Measurements from ENCODE around the gene PLA2G15. TPM values are rescaled to one million over a fixed set of nuclear protein-coding genes. Genes with fewer than 3 reads are reported as not detected.

The PLA2G15 gene
- total and polyA plus RNA-seq, 2 experiments from 2014 or later, result 3.1 to 14.8 TPM

GRCh38 chr16:68300734-68301459 is 55.7 kb downstream of the PLA2G15 start:
- peaks cover 85% of the 10 kb centered on the region for H3K36me3 Mint-ChIP-seq (ENCODE audit: low read depth)
- Histone ChIP-seq H4K20me1 (replicated peaks; ENCODE audit: insufficient read depth) (peaks cover 34% of the 10 kb centered on the region), H3K79me2 (replicated peaks; ENCODE audit: insufficient read depth) (no peaks in the 10 kb centered on the region), H3K9me2 (ENCODE audit: insufficient read depth) (no peaks in the 10 kb centered on the region), H3K27ac (ENCODE audit: low read depth) (no peak overlapping the region), H3K4me1 (ENCODE audit: insufficient read depth) (no peaks in the 10 kb centered on the region), H3K27me3 (ENCODE audit: insufficient read depth) (no peaks in the 10 kb centered on the region), H3K4me2 (no peak overlapping the region), H3K36me3 (ENCODE audit: insufficient read depth) (peaks cover 46% of the 10 kb centered on the region), H2AFZ (no peak overlapping the region), H3F3A (replicated peaks; ENCODE audit: low read depth) (peaks cover 18% of the 10 kb centered on the region; the same call in 1 of the 2 replicates), H3K4me3 (no peak overlapping the region)
- TF ChIP-seq NANOG (IDR thresholded peaks at IDR 0.05; ENCODE audit: borderline replicate concordance), result no peak
- H3K4me1 Mint-ChIP-seq, result peaks cover 2% of the 10 kb centered on the region; the same call in 1 of the 3 replicates
- H3K27ac Mint-ChIP-seq, result no peak overlapping the region
- ATAC-seq (no peak), DNase-seq (ENCODE audit: low spot score) (no peak)
- H3K9me3 Mint-ChIP-seq, result no peaks in the 10 kb centered on the region
- H3K4me3 Mint-ChIP-seq, result no peak overlapping the region
- peaks cover 2% of the 10 kb centered on the region for H3K27me3 Mint-ChIP-seq (ENCODE audit: insufficient read depth, low read depth, poor library complexity)

GRCh38 chr16:68306633-68307032 is 61.5 kb downstream of the PLA2G15 start:
- no peaks in the 10 kb centered on the region for H3K9me2 ChIP-seq (ENCODE audit: insufficient read depth)
- no peak for DNase-seq (ENCODE audit: low spot score)
- H3K4me3 Mint-ChIP-seq, result no peak overlapping the region
- no peak overlapping the region for H3K27ac ChIP-seq (ENCODE audit: low read depth)
- no peak overlapping the region for H3K4me3 ChIP-seq
- H2AFZ ChIP-seq, result no peak overlapping the region
- H3K4me1 ChIP-seq (ENCODE audit: insufficient read depth), result peaks cover 10% of the 10 kb centered on the region
- peaks cover 48% of the 10 kb centered on the region for H3K36me3 Mint-ChIP-seq (ENCODE audit: low read depth)
- H3K27me3 Mint-ChIP-seq (ENCODE audit: insufficient read depth, low read depth, poor library complexity), result peaks cover 3% of the 10 kb centered on the region
- H3K4me2 ChIP-seq, result no peak overlapping the region
- no peak for ATAC-seq
- H3K36me3 ChIP-seq (ENCODE audit: insufficient read depth), result peaks cover 53% of the 10 kb centered on the region
- peaks cover 27% of the 10 kb centered on the region for H4K20me1 ChIP-seq (replicated peaks; ENCODE audit: insufficient read depth)
- no peak overlapping the region for H3K27ac Mint-ChIP-seq
- peaks cover 36% of the 10 kb centered on the region for H3K79me2 ChIP-seq (replicated peaks; ENCODE audit: insufficient read depth)
- H3K27me3 ChIP-seq (ENCODE audit: insufficient read depth), result no peaks in the 10 kb centered on the region
- peaks cover 6% of the 10 kb centered on the region for H3K4me1 Mint-ChIP-seq
- peaks cover 17% of the 10 kb centered on the region for H3F3A ChIP-seq (replicated peaks; ENCODE audit: low read depth)
- H3K9me3 Mint-ChIP-seq, result no peaks in the 10 kb centered on the region
- TF ChIP-seq, protein P1, sequence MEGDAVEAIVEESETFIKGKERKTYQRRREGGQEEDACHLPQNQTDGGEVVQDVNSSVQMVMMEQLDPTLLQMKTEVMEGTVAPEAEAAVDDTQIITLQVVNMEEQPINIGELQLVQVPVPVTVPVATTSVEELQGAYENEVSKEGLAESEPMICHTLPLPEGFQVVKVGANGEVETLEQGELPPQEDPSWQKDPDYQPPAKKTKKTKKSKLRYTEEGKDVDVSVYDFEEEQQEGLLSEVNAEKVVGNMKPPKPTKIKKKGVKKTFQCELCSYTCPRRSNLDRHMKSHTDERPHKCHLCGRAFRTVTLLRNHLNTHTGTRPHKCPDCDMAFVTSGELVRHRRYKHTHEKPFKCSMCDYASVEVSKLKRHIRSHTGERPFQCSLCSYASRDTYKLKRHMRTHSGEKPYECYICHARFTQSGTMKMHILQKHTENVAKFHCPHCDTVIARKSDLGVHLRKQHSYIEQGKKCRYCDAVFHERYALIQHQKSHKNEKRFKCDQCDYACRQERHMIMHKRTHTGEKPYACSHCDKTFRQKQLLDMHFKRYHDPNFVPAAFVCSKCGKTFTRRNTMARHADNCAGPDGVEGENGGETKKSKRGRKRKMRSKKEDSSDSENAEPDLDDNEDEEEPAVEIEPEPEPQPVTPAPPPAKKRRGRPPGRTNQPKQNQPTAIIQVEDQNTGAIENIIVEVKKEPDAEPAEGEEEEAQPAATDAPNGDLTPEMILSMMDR (conservative IDR thresholded peaks at IDR 0.05; ENCODE audit: low read depth in 2 of 2), result no peak
- TF ChIP-seq ZNF331 (CRISPR knock-in tag; IDR thresholded peaks at IDR 0.05; ENCODE audit: low read depth) (no peak), ZNF114 (CRISPR knock-in tag; IDR thresholded peaks at IDR 0.05) (no peak), STAT1 (IDR thresholded peaks at IDR 0.05; ENCODE audit: unreplicated experiment) (no peak), JUNB (IDR thresholded peaks at IDR 0.05; ENCODE audit: unreplicated experiment) (no peak), ZNF462 (CRISPR knock-in tag; IDR thresholded peaks at IDR 0.05) (no peak), NANOG (IDR thresholded peaks at IDR 0.05; ENCODE audit: borderline replicate concordance) (no peak), POLR2AphosphoS5 (IDR thresholded peaks at IDR 0.05; ENCODE audit: low read depth) (no peak)
- TF ChIP-seq, protein P2, sequence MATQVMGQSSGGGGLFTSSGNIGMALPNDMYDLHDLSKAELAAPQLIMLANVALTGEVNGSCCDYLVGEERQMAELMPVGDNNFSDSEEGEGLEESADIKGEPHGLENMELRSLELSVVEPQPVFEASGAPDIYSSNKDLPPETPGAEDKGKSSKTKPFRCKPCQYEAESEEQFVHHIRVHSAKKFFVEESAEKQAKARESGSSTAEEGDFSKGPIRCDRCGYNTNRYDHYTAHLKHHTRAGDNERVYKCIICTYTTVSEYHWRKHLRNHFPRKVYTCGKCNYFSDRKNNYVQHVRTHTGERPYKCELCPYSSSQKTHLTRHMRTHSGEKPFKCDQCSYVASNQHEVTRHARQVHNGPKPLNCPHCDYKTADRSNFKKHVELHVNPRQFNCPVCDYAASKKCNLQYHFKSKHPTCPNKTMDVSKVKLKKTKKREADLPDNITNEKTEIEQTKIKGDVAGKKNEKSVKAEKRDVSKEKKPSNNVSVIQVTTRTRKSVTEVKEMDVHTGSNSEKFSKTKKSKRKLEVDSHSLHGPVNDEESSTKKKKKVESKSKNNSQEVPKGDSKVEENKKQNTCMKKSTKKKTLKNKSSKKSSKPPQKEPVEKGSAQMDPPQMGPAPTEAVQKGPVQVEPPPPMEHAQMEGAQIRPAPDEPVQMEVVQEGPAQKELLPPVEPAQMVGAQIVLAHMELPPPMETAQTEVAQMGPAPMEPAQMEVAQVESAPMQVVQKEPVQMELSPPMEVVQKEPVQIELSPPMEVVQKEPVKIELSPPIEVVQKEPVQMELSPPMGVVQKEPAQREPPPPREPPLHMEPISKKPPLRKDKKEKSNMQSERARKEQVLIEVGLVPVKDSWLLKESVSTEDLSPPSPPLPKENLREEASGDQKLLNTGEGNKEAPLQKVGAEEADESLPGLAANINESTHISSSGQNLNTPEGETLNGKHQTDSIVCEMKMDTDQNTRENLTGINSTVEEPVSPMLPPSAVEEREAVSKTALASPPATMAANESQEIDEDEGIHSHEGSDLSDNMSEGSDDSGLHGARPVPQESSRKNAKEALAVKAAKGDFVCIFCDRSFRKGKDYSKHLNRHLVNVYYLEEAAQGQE (IDR thresholded peaks at IDR 0.05; ENCODE audit: unreplicated experiment), result no peak

All from GM23338 (cell line).